ENCODE data around the gene THSD4. TPM values are rescaled to one million over a fixed set of nuclear protein-coding genes. Genes with fewer than 3 reads are reported as not detected.

Gene THSD4
- polyA plus RNA-seq, 2 of the 4 experiments (the other 2 are of a cell fraction): 15.8 to 40.7 TPM

- no peak for TF ChIP-seq ELK1 (IDR thresholded peaks at IDR 0.05; ENCODE audit: low read depth, low read length)
- no peak for TF ChIP-seq HOXB13 (CRISPR knock-in tag; IDR thresholded peaks at IDR 0.05; ENCODE audit: low read depth)
- no peak for TF ChIP-seq ZC3H11A (IDR thresholded peaks at IDR 0.05)
- no peak for TF ChIP-seq HOXB5 (CRISPR knock-in tag; IDR thresholded peaks at IDR 0.05)
- TF ChIP-seq PBX3 (IDR thresholded peaks at IDR 0.05): no peak
- no peak for TF ChIP-seq PHF8 (IDR thresholded peaks at IDR 0.05; ENCODE audit: borderline replicate concordance, low read depth)
- no peak for TF ChIP-seq MYC (IDR thresholded peaks at IDR 0.05; ENCODE audit: borderline replicate concordance, low read length)
Observed at GRCh38 chr15:71203586-71204474, 88.6 kb downstream of the THSD4 start (continued).

GRCh38 chr15:71207141-71207540 lies 91.9 kb downstream of the THSD4 start:
- POLR2A ChIA-PET: no interaction called here
- H3K4me2 ChIP-seq: no peak overlapping the region
- FAIRE-seq (no peak), DNase-seq (ENCODE audit: low read depth in 1 of 2, low spot score in 1 of 2) (no peak), ATAC-seq (no peak)
- whole genome bisulfite sequencing (ENCODE audit: missing lambda C conversion rate): 88% methylated on average over 4 of the region's 4 CpGs
- H3K4me1 ChIP-seq: peaks cover 6% of the 10 kb centered on the region; the same call in 1 of the 3 replicates
- no peak overlapping the region for H3K4me3 ChIP-seq
- TF ChIP-seq RNF2 (IDR thresholded peaks at IDR 0.05; ENCODE audit: borderline replicate concordance, low read depth) (no peak), HDAC2 (IDR thresholded peaks at IDR 0.05) (no peak), CBX8 (IDR thresholded peaks at IDR 0.05) (no peak), FOSL2 (IDR thresholded peaks at IDR 0.05) (no peak), FOSL2 (CRISPR knock-in tag; IDR thresholded peaks at IDR 0.05) (no peak), EHMT2 (IDR thresholded peaks at IDR 0.05; ENCODE audit: low read depth) (no peak), ZC3H11A (IDR thresholded peaks at IDR 0.05) (no peak), REST (IDR thresholded peaks at IDR 0.05) (no peak), HES2 (IDR thresholded peaks at IDR 0.05) (no peak), TFCP2L1 (CRISPR knock-in tag; IDR thresholded peaks at IDR 0.05) (no peak), KDM5A (IDR thresholded peaks at IDR 0.05) (no peak)
- H3K9me3 ChIP-seq: no peaks in the 10 kb centered on the region
- no peak overlapping the region for H3K27ac ChIP-seq
- CTCF ChIA-PET: interaction anchor here (1.1 to 1.4 kb wide), 2 partner anchors 10 to 14 kb away, joined by 4 to 5 read pairs; no protein-coding TSS in a partner anchor

- Histone ChIP-seq H3K9me3 (no peaks in the 10 kb centered on the region), H3K27ac (no peak overlapping the region), H3K4me2 (no peak overlapping the region), H3K4me3 (no peak overlapping the region), H3K4me1 (no peaks in the 10 kb centered on the region)
- FAIRE-seq (no peak), ATAC-seq (no peak), DNase-seq (ENCODE audit: low read depth in 1 of 2, low spot score in 1 of 2) (no peak)
- ChIA-PET CTCF (interaction anchor here (0.5 to 1.4 kb wide), 3 partner anchors 35 to 439 kb away, joined by 3 to 4 read pairs (median 3); no protein-coding TSS in a partner anchor), POLR2A (no interaction called here)
- 87% methylated on average over 4 of the region's 4 CpGs for whole genome bisulfite sequencing (ENCODE audit: missing lambda C conversion rate)
- TF ChIP-seq NPAS2 (CRISPR knock-in tag; IDR thresholded peaks at IDR 0.05; ENCODE audit: borderline replicate concordance): no peak
- no peak for TF ChIP-seq ELK1 (IDR thresholded peaks at IDR 0.05; ENCODE audit: low read depth, low read length)
- TF ChIP-seq MAZ (IDR thresholded peaks at IDR 0.05; ENCODE audit: borderline replicate concordance, low read depth, low read length): no peak
- TF ChIP-seq ZFP36 (IDR thresholded peaks at IDR 0.05; ENCODE audit: borderline replicate concordance, partially characterized antibody): no peak
- TF ChIP-seq CEBPB (IDR thresholded peaks at IDR 0.05): no peak
- no peak for TF ChIP-seq SREBF2 (IDR thresholded peaks at IDR 0.05)
- no peak for TF ChIP-seq FOXS1 (CRISPR knock-in tag; IDR thresholded peaks at IDR 0.05)
- TF ChIP-seq EP300 (IDR thresholded peaks at IDR 0.05): no peak
- no peak for TF ChIP-seq CHD4 (IDR thresholded peaks at IDR 0.05; ENCODE audit: borderline replicate concordance)
- TF ChIP-seq USF2 (IDR thresholded peaks at IDR 0.05): no peak
Observed at GRCh38 chr15:71212146-71212545, 96.9 kb downstream of the THSD4 start.

Data from A549 (cell line).